Measurements from ENCODE around the gene ABCF3.

GRCh38 chr3:184155644-184156521, 30.1 kb upstream of the ABCF3 start:
- TF ChIP-seq CTCF (IDR thresholded peaks at IDR 0.05) (no peak), EP300 (IDR thresholded peaks at IDR 0.05) (peak in 1 of 2 donors; percentile 9), POLR2A (IDR thresholded peaks at IDR 0.05) (no peak)
